ENCODE results near the gene FEV. TPM values are rescaled to one million over a fixed set of nuclear protein-coding genes. Genes with fewer than 3 reads are reported as not detected.

The FEV gene
- polyA plus RNA-seq, 2 of the 4 experiments (the other 2 are of a cell fraction) = not detected

GRCh38 chr2:218970894-218971293 is 14.1 kb downstream of the FEV start:
- CTCF ChIA-PET = interaction anchor here (1.0 to 1.9 kb wide), 2 partner anchors 9 to 25 kb away, joined by 4 to 18 read pairs; no protein-coding TSS in a partner anchor
- Histone ChIP-seq H3K4me2 (no peak overlapping the region), H3K27ac (no peak overlapping the region), H3K4me1 (no peaks in the 10 kb centered on the region), H3K9me3 (no peaks in the 10 kb centered on the region), H3K4me3 (no peak overlapping the region)
- DNase-seq (ENCODE audit: low read depth in 1 of 2, low spot score in 1 of 2) = no peak
- 20% methylated on average over 1 of the region's 1 CpG for WGBS (ENCODE audit: missing lambda C conversion rate)
- POLR2A ChIA-PET = no interaction called here
- peak; percentile 30 to 48; a peak in 3 of 6 replicates for ATAC-seq
- FAIRE-seq = no peak
- no peak for TF ChIP-seq SMC3 (IDR thresholded peaks at IDR 0.05)
- TF ChIP-seq ELK1 (IDR thresholded peaks at IDR 0.05; ENCODE audit: low read depth, low read length) = no peak
- no peak for TF ChIP-seq ZNF302 (CRISPR knock-in tag; IDR thresholded peaks at IDR 0.05)
- TF ChIP-seq HDAC2 (IDR thresholded peaks at IDR 0.05) = no peak
- TF ChIP-seq CHD4 (IDR thresholded peaks at IDR 0.05; ENCODE audit: borderline replicate concordance) = no peak

- FAIRE-seq (no peak), ATAC-seq (peak; percentile 45 to 49), DNase-seq (ENCODE audit: low read depth in 1 of 2, low spot score in 1 of 2) (peak in 1 of 2 experiments; percentile 87)
- Histone ChIP-seq H3K9me3 (no peaks in the 10 kb centered on the region), H3K4me2 (peak overlapping the region; percentile 72), H3K4me3 (peak overlapping the region; percentile 35), H3K27ac (peak overlapping the region; percentile 72 to 94), H3K4me1 (peaks cover 38% of the 10 kb centered on the region)
- ChIA-PET POLR2A (interaction anchor here (1.9 kb wide), 1 partner anchor 16 kb away, joined by 5 read pairs; no protein-coding TSS in a partner anchor), CTCF (interaction anchor here (0.6 to 12.4 kb wide), 6 partner anchors 10 to 88 kb away, joined by 3 to 140 read pairs (median 3); no protein-coding TSS in a partner anchor)
- 43% methylated on average over 5 of the region's 5 CpGs for WGBS (ENCODE audit: missing lambda C conversion rate)
- TF ChIP-seq CHD4 (IDR thresholded peaks at IDR 0.05; ENCODE audit: borderline replicate concordance) (no peak), HOXB13 (CRISPR knock-in tag; IDR thresholded peaks at IDR 0.05; ENCODE audit: low read depth) (no peak), ZC3H11A (IDR thresholded peaks at IDR 0.05) (no peak), RARB (CRISPR knock-in tag; IDR thresholded peaks at IDR 0.05) (no peak), BCL3 (IDR thresholded peaks at IDR 0.05) (no peak), CHD2 (IDR thresholded peaks at IDR 0.05; ENCODE audit: low read length, partially characterized antibody) (no peak), POLR2A (IDR thresholded peaks at IDR 0.05; ENCODE audit: low read length) (0 out of 2 replicates have a peak, but pooled peaks have one; percentile 23), POLR2AphosphoS2 (conservative IDR thresholded peaks at IDR 0.05; ENCODE audit: low read length) (no peak), RAD21 (conservative IDR thresholded peaks at IDR 0.05 in 1 of 2, IDR thresholded peaks at IDR 0.05 in 1 of 2) (no peak), MAX (IDR thresholded peaks at IDR 0.05) (peak; percentile 57), HOXB5 (CRISPR knock-in tag; IDR thresholded peaks at IDR 0.05) (no peak), TFCP2L1 (CRISPR knock-in tag; IDR thresholded peaks at IDR 0.05) (peak; percentile 17; the same call in 1 of the 2 replicates), NFE2L2 (conservative IDR thresholded peaks at IDR 0.05; ENCODE audit: low read length) (peak; percentile 100), PHF8 (IDR thresholded peaks at IDR 0.05; ENCODE audit: borderline replicate concordance, low read depth) (no peak), HEYL (CRISPR knock-in tag; IDR thresholded peaks at IDR 0.05) (no peak), CEBPB (IDR thresholded peaks at IDR 0.05) (no peak), CTCF (IDR thresholded peaks at IDR 0.05) (no peak), NR3C1 (IDR thresholded peaks at IDR 0.05) (no peak), MAFK (IDR thresholded peaks at IDR 0.05; ENCODE audit: partially characterized antibody) (peak; percentile 99), KDM5A (IDR thresholded peaks at IDR 0.05) (no peak), NPAS2 (CRISPR knock-in tag; IDR thresholded peaks at IDR 0.05; ENCODE audit: borderline replicate concordance) (no peak), JUN (IDR thresholded peaks at IDR 0.05) (peak in 1 of 2 experiments; percentile 40; a peak in 2 of 5 replicates), FOSL2 (IDR thresholded peaks at IDR 0.05) (peak; percentile 34; the same call in 1 of the 2 replicates), FOSL2 (CRISPR knock-in tag; IDR thresholded peaks at IDR 0.05) (peak; percentile 77), ZSCAN20 (CRISPR knock-in tag; IDR thresholded peaks at IDR 0.05) (no peak), MYC (IDR thresholded peaks at IDR 0.05; ENCODE audit: borderline replicate concordance, low read length) (no peak), ATOH8 (CRISPR knock-in tag; IDR thresholded peaks at IDR 0.05; ENCODE audit: low read depth) (no peak; the same call in 1 of the 2 replicates), ZFP36 (IDR thresholded peaks at IDR 0.05; ENCODE audit: borderline replicate concordance, partially characterized antibody) (no peak), FOSB (CRISPR knock-in tag; IDR thresholded peaks at IDR 0.05) (no peak), HOXA7 (CRISPR knock-in tag; IDR thresholded peaks at IDR 0.05) (peak; percentile 61; the same call in 1 of the 2 replicates)
These were observed 20.8 kb downstream of the FEV start for GRCh38 chr2:218964041-218964771.

Measured in A549 (cell line).